ENCODE results near the gene BSDC1. TPM values are rescaled to one million over a fixed set of nuclear protein-coding genes. Genes with fewer than 3 reads are reported as not detected.

BSDC1 gene
- total RNA-seq, 1 donor from 2014 or later = 71.9 TPM

DNA sequence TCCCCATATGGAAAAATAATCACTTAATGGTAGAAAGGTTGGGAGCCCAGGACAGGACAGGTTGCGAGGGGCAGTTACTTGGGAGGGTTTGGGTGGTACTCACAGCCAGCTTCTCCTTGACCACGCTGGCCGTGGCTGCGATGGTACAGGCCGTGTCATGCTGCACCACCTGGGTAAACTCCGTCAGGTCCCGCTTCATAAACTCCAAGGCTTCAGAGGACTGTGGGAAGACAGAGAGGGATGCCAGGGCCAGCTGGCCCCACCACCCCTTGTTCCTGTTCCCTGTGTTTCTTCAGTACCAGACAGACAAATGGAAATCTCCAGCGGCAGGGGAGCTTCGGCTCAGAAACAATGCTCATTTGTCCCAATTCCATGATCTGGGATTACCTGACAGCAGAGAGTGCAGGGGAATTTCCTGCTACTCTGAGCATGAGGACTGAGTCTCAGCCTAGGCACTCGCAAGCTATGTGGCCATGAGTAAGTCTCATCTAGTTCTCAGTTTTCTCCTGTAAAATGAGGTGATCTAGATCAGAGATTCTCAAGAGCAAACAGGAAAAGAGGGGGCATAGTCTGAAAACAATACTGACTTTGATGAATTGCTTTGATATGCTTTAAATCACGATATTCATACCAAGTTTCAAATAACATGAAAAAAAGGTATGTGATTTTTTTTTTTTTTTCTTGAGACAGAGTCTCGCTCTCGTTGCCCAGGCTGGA lies 7.4 kb downstream of the BSDC1 start:
- no peak for TF ChIP-seq EZH2 (IDR thresholded peaks at IDR 0.05; ENCODE audit: insufficient read depth, low read length)
- TF ChIP-seq, protein P1, sequence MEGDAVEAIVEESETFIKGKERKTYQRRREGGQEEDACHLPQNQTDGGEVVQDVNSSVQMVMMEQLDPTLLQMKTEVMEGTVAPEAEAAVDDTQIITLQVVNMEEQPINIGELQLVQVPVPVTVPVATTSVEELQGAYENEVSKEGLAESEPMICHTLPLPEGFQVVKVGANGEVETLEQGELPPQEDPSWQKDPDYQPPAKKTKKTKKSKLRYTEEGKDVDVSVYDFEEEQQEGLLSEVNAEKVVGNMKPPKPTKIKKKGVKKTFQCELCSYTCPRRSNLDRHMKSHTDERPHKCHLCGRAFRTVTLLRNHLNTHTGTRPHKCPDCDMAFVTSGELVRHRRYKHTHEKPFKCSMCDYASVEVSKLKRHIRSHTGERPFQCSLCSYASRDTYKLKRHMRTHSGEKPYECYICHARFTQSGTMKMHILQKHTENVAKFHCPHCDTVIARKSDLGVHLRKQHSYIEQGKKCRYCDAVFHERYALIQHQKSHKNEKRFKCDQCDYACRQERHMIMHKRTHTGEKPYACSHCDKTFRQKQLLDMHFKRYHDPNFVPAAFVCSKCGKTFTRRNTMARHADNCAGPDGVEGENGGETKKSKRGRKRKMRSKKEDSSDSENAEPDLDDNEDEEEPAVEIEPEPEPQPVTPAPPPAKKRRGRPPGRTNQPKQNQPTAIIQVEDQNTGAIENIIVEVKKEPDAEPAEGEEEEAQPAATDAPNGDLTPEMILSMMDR (IDR thresholded peaks at IDR 0.05; ENCODE audit: insufficient read depth, low read depth, low read length) = no peak
- Mint-ChIP-seq H3K36me3 (ENCODE audit: low read depth, unreplicated experiment) (peaks cover 7% of the 10 kb centered on the region), H3K4me1 (ENCODE audit: low read depth, unreplicated experiment) (no peaks in the 10 kb centered on the region), H3K27me3 (ENCODE audit: low read depth, unreplicated experiment) (no peaks in the 10 kb centered on the region), H3K4me3 (ENCODE audit: unreplicated experiment) (no peak overlapping the region), H3K9me3 (ENCODE audit: unreplicated experiment) (no peaks in the 10 kb centered on the region), H3K27ac (ENCODE audit: unreplicated experiment) (no peak overlapping the region)
- Histone ChIP-seq H3K9ac (ENCODE audit: low read length) (no peak overlapping the region), H3K36me3 (ENCODE audit: insufficient read depth, low read length) (peaks cover 49% of the 10 kb centered on the region), H3K27me3 (ENCODE audit: insufficient read depth, low read length) (no peaks in the 10 kb centered on the region), H3K79me2 (ENCODE audit: insufficient read depth, low read length) (peaks cover 30% of the 10 kb centered on the region), H3K27ac (ENCODE audit: low read depth, low read length) (no peak overlapping the region), H3K4me2 (ENCODE audit: low read length) (no peak overlapping the region), H4K20me1 (ENCODE audit: insufficient read depth, low read length) (peaks cover 45% of the 10 kb centered on the region), H3K9me3 (ENCODE audit: insufficient read depth, low read depth, low read length) (no peaks in the 10 kb centered on the region), H2AFZ (ENCODE audit: low read depth, low read length) (no peak overlapping the region), H3K4me1 (ENCODE audit: insufficient read depth, low read length) (no peaks in the 10 kb centered on the region), H3K4me3 (ENCODE audit: insufficient read depth, low read depth, low read length) (no peak overlapping the region)
- no peak for FAIRE-seq
- no peak for DNase-seq (ENCODE audit: low read depth)

- no peak for TF ChIP-seq EZH2 (IDR thresholded peaks at IDR 0.05; ENCODE audit: insufficient read depth, low read length)
- TF ChIP-seq, protein P1 (IDR thresholded peaks at IDR 0.05; ENCODE audit: insufficient read depth, low read depth, low read length) = no peak
- Mint-ChIP-seq H3K27ac (ENCODE audit: unreplicated experiment) (no peak overlapping the region), H3K36me3 (ENCODE audit: low read depth, unreplicated experiment) (peaks cover 27% of the 10 kb centered on the region), H3K27me3 (ENCODE audit: low read depth, unreplicated experiment) (no peaks in the 10 kb centered on the region), H3K9me3 (ENCODE audit: unreplicated experiment) (no peaks in the 10 kb centered on the region), H3K4me3 (ENCODE audit: unreplicated experiment) (no peak overlapping the region), H3K4me1 (ENCODE audit: low read depth, unreplicated experiment) (no peaks in the 10 kb centered on the region)
- H3K9ac ChIP-seq (ENCODE audit: low read length) = no peak overlapping the region
- no peaks in the 10 kb centered on the region for H3K27me3 ChIP-seq (ENCODE audit: insufficient read depth, low read length)
- no peak overlapping the region for H2AFZ ChIP-seq (ENCODE audit: low read depth, low read length)
- no peak for FAIRE-seq
- no peaks in the 10 kb centered on the region for H3K9me3 ChIP-seq (ENCODE audit: insufficient read depth, low read depth, low read length)
- peaks cover 11% of the 10 kb centered on the region for H4K20me1 ChIP-seq (ENCODE audit: insufficient read depth, low read length)
- DNase-seq (ENCODE audit: low read depth) = no peak
- no peaks in the 10 kb centered on the region for H3K79me2 ChIP-seq (ENCODE audit: insufficient read depth, low read length)
- no peak overlapping the region for H3K27ac ChIP-seq (ENCODE audit: low read depth, low read length)
- H3K4me1 ChIP-seq (ENCODE audit: insufficient read depth, low read length) = no peaks in the 10 kb centered on the region
- H3K36me3 ChIP-seq (ENCODE audit: insufficient read depth, low read length) = peaks cover 61% of the 10 kb centered on the region
- H3K4me3 ChIP-seq (ENCODE audit: insufficient read depth, low read depth, low read length) = no peak overlapping the region
- no peak overlapping the region for H3K4me2 ChIP-seq (ENCODE audit: low read length)
Measured at GRCh38 chr1:32380057-32380456, 14.2 kb downstream of the BSDC1 start.

- Mint-ChIP-seq H3K9me3 (ENCODE audit: unreplicated experiment) (no peaks in the 10 kb centered on the region), H3K4me1 (ENCODE audit: low read depth, unreplicated experiment) (no peaks in the 10 kb centered on the region), H3K36me3 (ENCODE audit: low read depth, unreplicated experiment) (peaks cover 32% of the 10 kb centered on the region), H3K27me3 (ENCODE audit: low read depth, unreplicated experiment) (no peaks in the 10 kb centered on the region), H3K27ac (ENCODE audit: unreplicated experiment) (no peak overlapping the region), H3K4me3 (ENCODE audit: unreplicated experiment) (no peak overlapping the region)
- Histone ChIP-seq H2AFZ (ENCODE audit: low read depth, low read length) (no peak overlapping the region), H3K9ac (ENCODE audit: low read length) (no peak overlapping the region), H3K79me2 (ENCODE audit: insufficient read depth, low read length) (no peaks in the 10 kb centered on the region), H3K4me1 (ENCODE audit: insufficient read depth, low read length) (no peaks in the 10 kb centered on the region), H3K36me3 (ENCODE audit: insufficient read depth, low read length) (peaks cover 60% of the 10 kb centered on the region), H3K27me3 (ENCODE audit: insufficient read depth, low read length) (no peaks in the 10 kb centered on the region), H3K4me2 (ENCODE audit: low read length) (no peak overlapping the region), H3K4me3 (ENCODE audit: insufficient read depth, low read depth, low read length) (no peak overlapping the region), H3K27ac (ENCODE audit: low read depth, low read length) (no peak overlapping the region), H4K20me1 (ENCODE audit: insufficient read depth, low read length) (peaks cover 12% of the 10 kb centered on the region), H3K9me3 (ENCODE audit: insufficient read depth, low read depth, low read length) (no peaks in the 10 kb centered on the region)
- no peak for FAIRE-seq
- no peak for TF ChIP-seq EZH2 (IDR thresholded peaks at IDR 0.05; ENCODE audit: insufficient read depth, low read length)
- TF ChIP-seq, protein P1 (IDR thresholded peaks at IDR 0.05; ENCODE audit: insufficient read depth, low read depth, low read length) = no peak
- no peak for DNase-seq (ENCODE audit: low read depth)
Measured at GRCh38 chr1:32377541-32378220, 16.6 kb downstream of the BSDC1 start.
